HepG2 (cell line): ENCODE results near the gene SAMD9L. TPM values are rescaled to one million over a fixed set of nuclear protein-coding genes. Genes with fewer than 3 reads are reported as not detected.

ENCODE experiments used
- ATAC-seq: fragments of 200-7000 bp; cut with Tn5 transposase; 3 replicates; pipeline ENCODE4 v1.9.1; 2020; ENCODE audit warnings: mild to moderate bottlenecking, moderate library complexity
- BruUV-seq: library from RNA; stranded (reverse); fragments of 400-500 nt; replicated peaks from 2 replicates; lab custom pipeline; 2021; lab: Mats Ljungman, UMichigan
- CTCF ChIA-PET: fragments of 300-600 bp; formaldehyde crosslinking; extraction: SDS; loops from one replicate; lab custom pipeline; 2021; ENCODE audit warnings: low total read pairs, inconsistent platforms, low intra/inter-chr PET ratio; lab: Yijun Ruan, JAX
- POLR2A ChIA-PET: fragments of 350-600 bp; sonication (Branson Sonifier 250); formaldehyde crosslinking; loops from one replicate; lab custom pipeline; 2020; ENCODE audit warnings: antibody characterized with exemption, inconsistent platforms; lab: Yijun Ruan, JAX
- DNase-seq: peaks from one replicate; pipeline ENCODE4 v3.0.0-alpha.2; 2015; ENCODE audit warnings: low spot score
- FAIRE-seq: peaks from 3 replicates; lab custom pipeline; 2011; peaks lifted over from hg19 to GRCh38; lab: Jason Lieb, UNC
- H2AFZ ChIP-seq: one replicate; pipeline ENCODE4 v1.6.1; 2011; ENCODE audit warnings: low read length, inconsistent platforms
- H3K27ac ChIP-seq: fragments of 300-600 bp; 3 replicates; pipeline ENCODE4 v1.8.0; 2011; ENCODE audit warnings: mixed run types, mild to moderate bottlenecking, mixed read lengths, low read length, inconsistent platforms; ENCODE audit not compliant: insufficient read depth; ENCODE audit errors: extremely low read length
- H3K27me3 ChIP-seq, 2 experiments: fragments of 200-600 bp in 1 of 2; 2 replicates in 1 of 2; 3 replicates in 1 of 2; pipeline versions ENCODE4 v1.6.0 to v1.8.0; 2011; ENCODE audit warnings: low read length in 2 of 2, mild to moderate bottlenecking in 2 of 2, moderate library complexity in 2 of 2, inconsistent platforms in 1 of 2; ENCODE audit not compliant: insufficient read depth in 2 of 2, control insufficient read depth in 1 of 2
- H3K36me3 ChIP-seq, 2 experiments: fragments of 200-600 bp in 1 of 2; replicated peaks in 1 of 2; 2 replicates in 1 of 2; 3 replicates in 1 of 2; pipeline versions ENCODE4 v1.5.1 to v1.8.0; 2011; ENCODE audit warnings: low read length in 2 of 2, inconsistent platforms in 1 of 2; ENCODE audit not compliant: insufficient read depth in 2 of 2, control insufficient read depth in 1 of 2
- H3K4me1 ChIP-seq: 2 replicates; pipeline ENCODE4 v1.5.1; 2012; ENCODE audit warnings: low read length, inconsistent platforms; ENCODE audit not compliant: insufficient read depth
- H3K4me2 ChIP-seq: 2 replicates; pipeline ENCODE4 v1.6.0; 2011; ENCODE audit warnings: low read depth, low read length, inconsistent platforms
- H3K4me3 ChIP-seq, 3 experiments: fragments of 200-600 bp in 1 of 3; sonication (generic), shearing (Covaris generic) in 1 of 3; replicated peaks in 1 of 3; 2 replicates each; pipeline ENCODE4 v1.5.1; 2011 to 2016; ENCODE audit warnings: low read length in 3 of 3, inconsistent platforms in 2 of 3, low read depth in 2 of 3, mild to moderate bottlenecking in 2 of 3, control low read depth in 1 of 3, mixed read lengths in 1 of 3; ENCODE audit not compliant: insufficient read depth in 1 of 3
- H3K79me2 ChIP-seq: one replicate; pipeline ENCODE4 v1.6.1; 2011; ENCODE audit warnings: low read length, inconsistent platforms; ENCODE audit not compliant: insufficient read depth
- H3K9ac ChIP-seq: 2 replicates; pipeline ENCODE4 v1.6.0; 2011; ENCODE audit warnings: mild to moderate bottlenecking, low read depth, low read length, inconsistent platforms; ENCODE audit not compliant: insufficient read depth
- H3K9me3 ChIP-seq: 2 replicates; pipeline ENCODE4 v1.5.1; 2012; ENCODE audit warnings: mild to moderate bottlenecking, low read length
- H4K20me1 ChIP-seq: 2 replicates; pipeline ENCODE4 v1.6.0; 2011; ENCODE audit warnings: inconsistent platforms, mild to moderate bottlenecking, low read length, moderate library complexity; ENCODE audit not compliant: insufficient read depth
- NFATC3 ChIP-seq: sonication (generic); formaldehyde crosslinking; IDR thresholded peaks from 2 replicates; pipeline ENCODE4 v1.5.1; 2020; ENCODE audit warnings: mild to moderate bottlenecking, missing genetic modification reagents
- TBX3 ChIP-seq: fragments of 450-650 bp; IDR thresholded peaks from 2 replicates; pipeline ENCODE4 v1.6.1; 2017; ENCODE audit warnings: antibody characterized with exemption, mild to moderate bottlenecking, inconsistent platforms, borderline replicate concordance
- TRIM24 ChIP-seq: sonication (generic); formaldehyde crosslinking; IDR thresholded peaks from 2 replicates; pipeline ENCODE4 v1.8.0; 2022; ENCODE audit warnings: mild to moderate bottlenecking, missing genetic modification reagents
- ZBTB20 ChIP-seq: sonication (generic); formaldehyde crosslinking; IDR thresholded peaks from 2 replicates; pipeline ENCODE4 v1.8.1; 2023; ENCODE audit warnings: missing genetic modification reagents, low read depth, mild to moderate bottlenecking, borderline replicate concordance
- ZFAT ChIP-seq: sonication (generic); formaldehyde crosslinking; conservative IDR thresholded peaks from 2 replicates; pipeline ENCODE4 v1.8.1; 2023; ENCODE audit warnings: missing genetic modification reagents, inconsistent platforms
- ZNF44 ChIP-seq: sonication (generic); formaldehyde crosslinking; IDR thresholded peaks from 2 replicates; pipeline ENCODE4 v1.5.1; 2020; ENCODE audit warnings: mild to moderate bottlenecking, missing genetic modification reagents
- ZNF569 ChIP-seq: sonication (generic); formaldehyde crosslinking; IDR thresholded peaks from 2 replicates; pipeline ENCODE4 v1.5.0; 2020; ENCODE audit warnings: mild to moderate bottlenecking, missing genetic modification reagents, moderate library complexity, borderline replicate concordance
- ZNF605 ChIP-seq: sonication (generic); formaldehyde crosslinking; IDR thresholded peaks from 2 replicates; pipeline ENCODE4 v1.8.0; 2022; ENCODE audit warnings: mild to moderate bottlenecking, missing genetic modification reagents
- ZNF737 ChIP-seq: sonication (generic); formaldehyde crosslinking; IDR thresholded peaks from 2 replicates; pipeline ENCODE4 v1.5.0; 2020; ENCODE audit warnings: missing genetic modification reagents, mild to moderate bottlenecking, borderline replicate concordance
- WGBS: methylation state at CpG from one replicate; pipeline ENCODE4 v1.1.6; 2017; ENCODE audit warnings: low lambda C conversion rate; 5-methylcytosine and 5-hydroxymethylcytosine counted together
- in situ Hi-C: cut with HindIII; loops from 2 replicates; pipeline ENCODE4 v1.10.0; 2017; ENCODE audit warnings: low pct_unique_long_range_greater_than_20kb; ENCODE audit not compliant: extremely low pct_ligation_motif_present
- intact Hi-C: fragments of 100-400 bp; cut with micrococcal nuclease; formaldehyde crosslinking; loops from one replicate; pipeline ENCODE4 v1.10.0; 2022; ENCODE audit not compliant: unreplicated experiment
- polyA plus RNA-seq, 8 experiments: library from polyadenylated mRNA; depleted of rRNA in 3 of 8; stranded (reverse) in 7 of 8; unstranded in 1 of 8; fragments of >200 nt; fragmentation: Illumina TruSeq in 4 of 8; extraction: Trizol in 4 of 8; gene quantifications; 2 replicates each; pipeline versions ENCODE4 v1.2.1 to v1.2.3, GENCODE V29; 2011 to 2016; ENCODE audit warnings: low read depth in 4 of 8, missing spikeins in 1 of 8, mixed read lengths in 1 of 8; ENCODE audit not compliant: insufficient read depth in 1 of 8
- total RNA-seq, 5 experiments: library from RNA; depleted of rRNA; stranded (reverse); fragments of >200 nt; fragmentation: Illumina TruSeq; extraction: Trizol; gene quantifications; 2 replicates each; pipeline ENCODE4 v1.2.3, GENCODE V29; 2016; ENCODE audit warnings: low read depth in 1 of 5
- TF ChIP-seq, protein P1 (sequence below): sonication (generic); formaldehyde crosslinking; IDR thresholded peaks from 2 replicates; pipeline ENCODE4 v1.8.1; 2022; ENCODE audit warnings: low read depth, mild to moderate bottlenecking, missing genetic modification reagents
- TF ChIP-seq, protein P2 (sequence below): sonication (generic); formaldehyde crosslinking; IDR thresholded peaks from 2 replicates; pipeline ENCODE4 v1.4.0; 2020; ENCODE audit warnings: missing genetic modification reagents
- TF ChIP-seq, protein P3 (sequence below): IDR thresholded peaks from 2 replicates; pipeline ENCODE4 v1.6.1; 2016; ENCODE audit warnings: low read depth, borderline replicate concordance

The SAMD9L gene
- total and polyA plus RNA-seq, 2 of the 13 experiments (the other 11 are each of a cell fraction or from before 2014, with no cell fraction given), result not detected

DNA sequence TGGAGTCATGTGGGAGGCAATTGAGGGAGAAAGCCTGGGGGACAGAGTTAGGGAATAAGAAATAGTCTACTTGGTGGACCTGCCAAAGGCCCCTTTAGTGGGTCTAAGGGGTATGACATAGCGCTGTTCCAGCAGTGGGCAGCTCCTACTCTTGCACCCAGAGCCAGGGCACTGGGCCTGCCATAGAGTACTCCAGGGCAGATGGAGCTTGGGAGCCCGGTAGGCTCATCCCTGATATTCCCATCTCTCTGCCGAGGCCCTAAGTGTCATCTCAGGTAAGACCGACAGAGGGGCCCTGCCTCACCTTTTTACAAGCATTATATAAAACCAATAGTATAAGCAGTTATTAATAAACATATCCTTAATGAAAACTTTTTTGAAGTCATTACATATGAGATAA, 9.6 kb downstream of the SAMD9L start:
- POLR2A ChIA-PET, result no interaction called here
- Histone ChIP-seq H3K27ac (no peak overlapping the region), H3K36me3 (no peaks in the 10 kb centered on the region), H3K9me3 (no peaks in the 10 kb centered on the region), H3K4me1 (no peaks in the 10 kb centered on the region), H2AFZ (no peak overlapping the region), H3K79me2 (no peaks in the 10 kb centered on the region), H3K9ac (no peak overlapping the region), H4K20me1 (no peaks in the 10 kb centered on the region), H3K4me2 (no peak overlapping the region)
- WGBS, result 28% methylated on average over 4 of the region's 4 CpGs
- no TSS peak for BruUV-seq
- no peak for DNase-seq
- ATAC-seq, result no peak
- intact Hi-C loops (no loop called here), in situ Hi-C loops (no loop called here)
- FAIRE-seq, result no peak
- CTCF ChIA-PET, result no interaction called here
- TF ChIP-seq TBX3 (no peak), ZNF605 (no peak), ZNF569 (no peak), ZBTB20 (CRISPR knock-in tag) (no peak), TRIM24 (CRISPR knock-in tag) (no peak), ZFAT (CRISPR knock-in tag) (no peak), ZNF737 (CRISPR knock-in tag) (no peak), ZNF44 (no peak), NFATC3 (CRISPR knock-in tag) (no peak)
- TF ChIP-seq, protein P1, sequence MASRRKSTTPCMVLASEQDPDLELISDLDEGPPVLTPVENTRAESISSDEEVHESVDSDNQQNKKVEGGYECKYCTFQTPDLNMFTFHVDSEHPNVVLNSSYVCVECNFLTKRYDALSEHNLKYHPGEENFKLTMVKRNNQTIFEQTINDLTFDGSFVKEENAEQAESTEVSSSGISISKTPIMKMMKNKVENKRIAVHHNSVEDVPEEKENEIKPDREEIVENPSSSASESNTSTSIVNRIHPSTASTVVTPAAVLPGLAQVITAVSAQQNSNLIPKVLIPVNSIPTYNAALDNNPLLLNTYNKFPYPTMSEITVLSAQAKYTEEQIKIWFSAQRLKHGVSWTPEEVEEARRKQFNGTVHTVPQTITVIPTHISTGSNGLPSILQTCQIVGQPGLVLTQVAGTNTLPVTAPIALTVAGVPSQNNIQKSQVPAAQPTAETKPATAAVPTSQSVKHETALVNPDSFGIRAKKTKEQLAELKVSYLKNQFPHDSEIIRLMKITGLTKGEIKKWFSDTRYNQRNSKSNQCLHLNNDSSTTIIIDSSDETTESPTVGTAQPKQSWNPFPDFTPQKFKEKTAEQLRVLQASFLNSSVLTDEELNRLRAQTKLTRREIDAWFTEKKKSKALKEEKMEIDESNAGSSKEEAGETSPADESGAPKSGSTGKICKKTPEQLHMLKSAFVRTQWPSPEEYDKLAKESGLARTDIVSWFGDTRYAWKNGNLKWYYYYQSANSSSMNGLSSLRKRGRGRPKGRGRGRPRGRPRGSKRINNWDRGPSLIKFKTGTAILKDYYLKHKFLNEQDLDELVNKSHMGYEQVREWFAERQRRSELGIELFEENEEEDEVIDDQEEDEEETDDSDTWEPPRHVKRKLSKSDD (CRISPR knock-in tag), result no peak
- TF ChIP-seq, protein P2, sequence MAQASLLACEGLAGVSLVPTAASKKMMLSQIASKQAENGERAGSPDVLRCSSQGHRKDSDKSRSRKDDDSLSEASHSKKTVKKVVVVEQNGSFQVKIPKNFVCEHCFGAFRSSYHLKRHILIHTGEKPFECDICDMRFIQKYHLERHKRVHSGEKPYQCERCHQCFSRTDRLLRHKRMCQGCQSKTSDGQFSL (CRISPR knock-in tag), result no peak
- TF ChIP-seq, protein P3, sequence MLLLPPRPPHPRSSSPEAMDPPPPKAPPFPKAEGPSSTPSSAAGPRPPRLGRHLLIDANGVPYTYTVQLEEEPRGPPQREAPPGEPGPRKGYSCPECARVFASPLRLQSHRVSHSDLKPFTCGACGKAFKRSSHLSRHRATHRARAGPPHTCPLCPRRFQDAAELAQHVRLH (CRISPR knock-in tag), result no peak
- TF ChIP-seq, all 625 proteins: peak for 0
- H3K4me3 ChIP-seq, result no peak overlapping the region
- peaks cover 0 to under 1% of the 10 kb centered on the region in 2 experiments; a peak in 2 of 5 replicates for H3K27me3 ChIP-seq
